Activated CD4-positive, CD25-positive, alpha-beta regulatory T cell treated with anti-CD3 and anti-CD28 coated beads, Interleukin-2, amount 50 U/mL, for 72 hours (primary cell): ENCODE measurements around the gene LYZL1.
"Not testable (repeated sequence)": the region's sequence is repeated elsewhere in the genome, so short reads cannot be mapped to it uniquely, and the experiment has no call there.

Experiments used
- DNase-seq: peaks from one replicate; pipeline ENCODE4 v3.0.0; 2021

The LYZL1 gene

GRCh38 chr10:29337526-29337925, 48.7 kb downstream of the LYZL1 start:
- DNase-seq: not testable (repeated sequence)

- DNase-seq: no peak
Observed at GRCh38 chr10:29343607-29344038, 54.8 kb downstream of the LYZL1 start.

GRCh38 chr10:29344073-29344820, 55.4 kb downstream of the LYZL1 start:
- no peak for DNase-seq

GRCh38 chr10:29345144-29345909, 56.5 kb downstream of the LYZL1 start:
- no peak for DNase-seq

GRCh38 chr10:29345910-29346209, 57.0 kb downstream of the LYZL1 start:
- DNase-seq: no peak

GRCh38 chr10:29346296-29347001, 57.6 kb downstream of the LYZL1 start:
- no peak for DNase-seq

GRCh38 chr10:29348836-29349235, 60.0 kb downstream of the LYZL1 start:
- no peak for DNase-seq

- DNase-seq: no peak
Observed at GRCh38 chr10:29353305-29353704, 64.4 kb downstream of the LYZL1 start.

GRCh38 chr10:29353887-29354561, 65.2 kb downstream of the LYZL1 start:
- no peak for DNase-seq

- DNase-seq: no peak
Observed at GRCh38 chr10:29355411-29355991, 66.6 kb downstream of the LYZL1 start.

- DNase-seq: no peak
Observed at GRCh38 chr10:29356931-29357330, 68.1 kb downstream of the LYZL1 start.

- DNase-seq: no peak
Observed at GRCh38 chr10:29358010-29358616, 69.2 kb downstream of the LYZL1 start.

- not testable (repeated sequence) for DNase-seq
Observed at GRCh38 chr10:29360215-29360853, 71.5 kb downstream of the LYZL1 start.
